Upper lobe of right lung (tissue), 1 donor: ENCODE data around the gene CCR3. TPM values are rescaled to one million over a fixed set of nuclear protein-coding genes. Genes with fewer than 3 reads are reported as not detected.

Experiments used
- ATAC-seq: fragments of 200-7000 bp; cut with Tn5 transposase; one replicate; pipeline ENCODE4 v1.9.1; 2020; ENCODE audit warnings: mild to moderate bottlenecking, moderate library complexity
- DNase-seq: peaks from one replicate; pipeline ENCODE4 v3.0.0-alpha.2; 2020
- H3K27ac ChIP-seq: fragments of 200-600 bp; one replicate; pipeline ENCODE4 v1.8.0; 2022
- H3K27me3 ChIP-seq: fragments of 200-600 bp; one replicate; pipeline ENCODE4 v1.8.0; 2022; ENCODE audit warnings: mild to moderate bottlenecking
- H3K36me3 ChIP-seq: fragments of 200-600 bp; one replicate; pipeline ENCODE4 v1.8.0; 2022
- H3K4me1 ChIP-seq: fragments of 200-600 bp; one replicate; pipeline ENCODE4 v1.8.0; 2022
- H3K4me3 ChIP-seq: fragments of 200-600 bp; one replicate; pipeline ENCODE4 v1.8.0; 2022; ENCODE audit warnings: mild to moderate bottlenecking
- H3K9me3 ChIP-seq: fragments of 200-600 bp; one replicate; pipeline ENCODE4 v1.8.0; 2022
- CTCF ChIP-seq: fragments of 200-600 bp; IDR thresholded peaks from one replicate; pipeline ENCODE4 v1.8.0; 2022; ENCODE audit warnings: antibody characterized with exemption
- intact Hi-C: fragments of 100-400 bp; cut with DNase I; formaldehyde crosslinking; loops from one replicate; pipeline ENCODE4 v1.11.0; 2022
- total RNA-seq: library from RNA; stranded (reverse); fragmentation: NEBNext Ultra II Directional; extraction: Animal tissue kit (Norgen Biotek cat#: 25700); gene quantifications from one replicate; pipeline ENCODE4 v1.2.1, GENCODE V29; 2021
- donor health status: DM: no; HTN: yes; CAD: no; lungs with severe emphysema.

Gene CCR3
- total RNA-seq, 1 donor from 2014 or later: 0.43 TPM

- ATAC-seq (no peak), DNase-seq (no peak)
- Histone ChIP-seq H3K27ac (peak overlapping the region; percentile 6), H3K9me3 (no peaks in the 10 kb centered on the region), H3K4me1 (peaks cover 28% of the 10 kb centered on the region), H3K4me3 (no peak overlapping the region), H3K36me3 (no peaks in the 10 kb centered on the region), H3K27me3 (no peaks in the 10 kb centered on the region)
- intact Hi-C loops: no loop called here
- no peak for TF ChIP-seq CTCF
Measured at GRCh38 chr3:46213201-46213600, 29.1 kb upstream of the CCR3 start.

- H3K36me3 ChIP-seq: no peaks in the 10 kb centered on the region
- no peaks in the 10 kb centered on the region for H3K27me3 ChIP-seq
- no peaks in the 10 kb centered on the region for H3K9me3 ChIP-seq
- ATAC-seq (peak; percentile 92), DNase-seq (peak; percentile 88)
- H3K27ac ChIP-seq: peak overlapping the region; percentile 14
- H3K4me3 ChIP-seq: no peak overlapping the region
- peaks cover 18% of the 10 kb centered on the region for H3K4me1 ChIP-seq
- peak; percentile 33 for TF ChIP-seq CTCF
- intact Hi-C loops: no loop called here
Measured at GRCh38 chr3:46214751-46215352, 27.4 kb upstream of the CCR3 start.

GRCh38 chr3:46215810-46216414 is 26.3 kb upstream of the CCR3 start:
- Histone ChIP-seq H3K27me3 (no peaks in the 10 kb centered on the region), H3K27ac (no peak overlapping the region), H3K36me3 (no peaks in the 10 kb centered on the region), H3K9me3 (no peaks in the 10 kb centered on the region), H3K4me1 (peaks cover 18% of the 10 kb centered on the region), H3K4me3 (no peak overlapping the region)
- ATAC-seq: peak; percentile 67
- TF ChIP-seq CTCF: no peak
- no peak for DNase-seq
- intact Hi-C loops: no loop called here

GRCh38 chr3:46218196-46218709 is 24.0 kb upstream of the CCR3 start:
- no peaks in the 10 kb centered on the region for H3K9me3 ChIP-seq
- H3K4me1 ChIP-seq: peaks cover 37% of the 10 kb centered on the region
- intact Hi-C loops: no loop called here
- H3K27ac ChIP-seq: no peak overlapping the region
- TF ChIP-seq CTCF: no peak
- no peak overlapping the region for H3K4me3 ChIP-seq
- ATAC-seq (no peak), DNase-seq (no peak)
- no peaks in the 10 kb centered on the region for H3K27me3 ChIP-seq
- no peaks in the 10 kb centered on the region for H3K36me3 ChIP-seq

GRCh38 chr3:46221391-46221790 is 20.9 kb upstream of the CCR3 start:
- TF ChIP-seq CTCF: no peak
- no peaks in the 10 kb centered on the region for H3K27me3 ChIP-seq
- ATAC-seq (peak; percentile 21), DNase-seq (no peak)
- no peaks in the 10 kb centered on the region for H3K9me3 ChIP-seq
- peaks cover 19% of the 10 kb centered on the region for H3K4me1 ChIP-seq
- no peak overlapping the region for H3K4me3 ChIP-seq
- H3K27ac ChIP-seq: no peak overlapping the region
- no peaks in the 10 kb centered on the region for H3K36me3 ChIP-seq
- intact Hi-C loops: no loop called here
